ENCODE data around the gene PROK1. TPM values are rescaled to one million over a fixed set of nuclear protein-coding genes. Genes with fewer than 3 reads are reported as not detected.
"Not testable (repeated sequence)": the region's sequence is repeated elsewhere in the genome, so short reads cannot be mapped to it uniquely, and the experiment has no call there.

Gene PROK1
- total and polyA plus RNA-seq, 2 of the 4 experiments (the other 2 are of a cell fraction), result not detected

- H3K56ac ChIP-seq (ENCODE audit: extremely low read depth, insufficient read depth, low read length); in situ Hi-C loops (cut with MboI; ENCODE audit: low sequenced_read_pairs); DNase-seq; H2BK5ac ChIP-seq (ENCODE audit: low read depth, low read length, poor library complexity, severe bottlenecking); H3K23ac ChIP-seq (ENCODE audit: low read depth, low read length); H2BK20ac ChIP-seq (ENCODE audit: low read depth, low read length); POLR2A ChIA-PET (ENCODE audit: unreplicated experiment); H3K14ac ChIP-seq (replicated peaks; ENCODE audit: low read depth, low read length); H2BK120ac ChIP-seq (ENCODE audit: low read depth, low read length); H2AK9ac ChIP-seq (replicated peaks; ENCODE audit: low read depth, low read length, poor library complexity); H4K91ac ChIP-seq (ENCODE audit: insufficient read depth, low read depth, low read length); H3K27ac ChIP-seq (ENCODE audit: insufficient read depth, low read length); H3K18ac ChIP-seq (ENCODE audit: low read depth, low read length); H3K4ac ChIP-seq (ENCODE audit: low read depth, low read length); H4K5ac ChIP-seq (ENCODE audit: low read depth, low read length); H2AK5ac ChIP-seq (ENCODE audit: low read depth, low read length); dilution Hi-C loops (cut with HindIII; ENCODE audit: low sequenced_read_pairs, unreplicated experiment); H3K4me1 ChIP-seq (ENCODE audit: control insufficient read depth, insufficient read depth, low read length); BruUV-seq (replicated peaks); H3K9ac ChIP-seq (ENCODE audit: low read depth, low read length); H4K20me1 ChIP-seq (ENCODE audit: insufficient read depth, low read length); intact Hi-C loops (cut with micrococcal nuclease); H2AFZ ChIP-seq (replicated peaks; ENCODE audit: low read length, poor library complexity); H3K9me3 ChIP-seq (ENCODE audit: control insufficient read depth, insufficient read depth, low read length); H3K27me3 ChIP-seq (ENCODE audit: control insufficient read depth, insufficient read depth, low read length); H3K9me1 ChIP-seq (ENCODE audit: insufficient read depth, low read length); ATAC-seq (ENCODE audit: low read depth); CTCF ChIA-PET; H2BK15ac ChIP-seq (ENCODE audit: low read depth, low read length): not testable (repeated sequence)
- Histone ChIP-seq H4K8ac (ENCODE audit: low read depth in 2 of 2, low read length in 2 of 2) (peak overlapping the region in 1 of 2 experiments; percentile 93; a peak in 2 of 4 replicates), H3K4me2 (ENCODE audit: low read depth, low read length) (peak overlapping the region; percentile 89), H3K4me3 (ENCODE audit: insufficient read depth, low read depth, low read length) (peak overlapping the region; percentile 61), H3K36me3 (ENCODE audit: control insufficient read depth, insufficient read depth, low read length) (peaks cover 21% of the 10 kb centered on the region), H3K79me1 (ENCODE audit: low read depth in 1 of 2, low read length in 2 of 2) (peaks cover 11 to 34% of the 10 kb centered on the region in 2 experiments)
- WGBS, 2 experiments (ENCODE audit: extremely low coverage in 2 of 2, insufficient read length in 1 of 2), result no CpG with 5 or more reads among the region's 15 CpGs
Measured at GRCh38 chr1:110406407-110406806, 44.5 kb upstream of the PROK1 start.
